Dermis microvascular lymphatic vessel endothelial cell (primary cell): ENCODE measurements around the gene TDRD3. TPM values are rescaled to one million over a fixed set of nuclear protein-coding genes. Genes with fewer than 3 reads are reported as not detected.

Source experiments
- DNase-seq, 2 donors: peaks; one replicate each; pipeline versions ENCODE4 v3.0.0 to v3.0.0-alpha.2; 2010; ENCODE audit warnings: low read depth in 2 of 2
- total RNA-seq: library from RNA; depleted of rRNA; stranded (reverse); fragments of >200 nt; gene quantifications from 2 replicates; pipeline ENCODE4 v1.2.1, GENCODE V29; 2014

The TDRD3 gene
- total RNA-seq, 1 donor from 2014 or later = 8.1 TPM

GRCh38 chr13:60572003-60572798, 175.2 kb downstream of the TDRD3 start:
- DNase-seq = peak; percentile 58 to 94

DNA sequence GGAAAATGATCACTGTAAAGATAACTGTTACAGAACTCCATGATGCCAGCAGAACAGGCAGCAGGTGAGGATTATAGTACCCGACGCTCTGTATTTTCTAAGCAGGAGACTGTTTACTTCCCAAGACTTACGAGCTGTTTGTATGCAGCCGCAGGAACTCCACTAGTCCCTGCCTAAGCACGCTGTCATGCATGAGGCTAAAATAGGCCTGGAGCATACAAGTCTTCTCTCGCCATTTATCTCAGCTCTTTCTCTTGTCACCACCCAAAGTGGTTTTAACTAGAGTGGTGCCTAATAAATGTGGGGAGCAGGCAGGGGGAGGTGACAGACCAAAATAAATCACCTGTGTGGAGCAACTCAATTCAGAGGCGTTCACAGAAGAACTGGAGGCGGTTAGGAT, 175.8 kb downstream of the TDRD3 start:
- DNase-seq = no peak

DNA sequence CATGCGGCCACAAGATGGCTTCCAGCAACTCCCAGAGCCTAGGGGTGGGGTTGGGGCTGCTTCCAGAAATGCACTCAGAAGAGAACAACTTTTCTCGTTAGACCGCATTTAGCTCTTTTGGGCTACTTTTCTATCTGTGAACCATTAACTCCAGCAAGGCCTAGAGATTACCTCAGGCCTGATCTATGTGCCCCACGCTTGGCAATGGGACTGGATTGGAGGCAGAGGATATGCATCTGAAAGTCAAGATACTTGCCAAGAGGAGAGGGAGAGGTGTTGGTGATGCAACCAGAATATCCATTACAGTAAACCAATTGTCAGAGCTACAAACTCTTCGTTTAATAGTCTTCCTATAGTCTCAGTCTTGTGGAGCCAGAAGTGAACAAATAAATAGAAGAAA, 177.7 kb downstream of the TDRD3 start:
- no peak for DNase-seq

- DNase-seq = no peak
Measured at GRCh38 chr13:60575142-60575541, 178.1 kb downstream of the TDRD3 start.

DNA sequence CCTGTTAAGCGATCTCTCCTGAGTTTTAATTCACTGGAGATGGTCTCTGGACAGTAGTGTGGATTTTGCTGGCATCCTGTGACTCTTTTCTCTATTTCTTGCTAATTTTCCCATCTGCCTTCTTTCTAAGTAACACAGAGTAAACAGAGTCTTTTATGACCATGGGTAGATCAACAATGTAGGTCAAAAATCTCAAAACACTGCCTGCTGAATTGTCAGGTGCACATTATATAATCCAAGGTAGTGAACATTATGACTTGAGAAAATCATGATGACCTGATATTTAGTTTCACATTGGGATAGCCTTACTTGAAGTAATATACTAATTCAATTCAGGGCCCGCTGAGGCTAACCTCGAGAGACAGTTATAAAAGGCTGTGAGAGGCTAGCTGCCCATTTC, 180.7 kb downstream of the TDRD3 start:
- no peak for DNase-seq

DNA sequence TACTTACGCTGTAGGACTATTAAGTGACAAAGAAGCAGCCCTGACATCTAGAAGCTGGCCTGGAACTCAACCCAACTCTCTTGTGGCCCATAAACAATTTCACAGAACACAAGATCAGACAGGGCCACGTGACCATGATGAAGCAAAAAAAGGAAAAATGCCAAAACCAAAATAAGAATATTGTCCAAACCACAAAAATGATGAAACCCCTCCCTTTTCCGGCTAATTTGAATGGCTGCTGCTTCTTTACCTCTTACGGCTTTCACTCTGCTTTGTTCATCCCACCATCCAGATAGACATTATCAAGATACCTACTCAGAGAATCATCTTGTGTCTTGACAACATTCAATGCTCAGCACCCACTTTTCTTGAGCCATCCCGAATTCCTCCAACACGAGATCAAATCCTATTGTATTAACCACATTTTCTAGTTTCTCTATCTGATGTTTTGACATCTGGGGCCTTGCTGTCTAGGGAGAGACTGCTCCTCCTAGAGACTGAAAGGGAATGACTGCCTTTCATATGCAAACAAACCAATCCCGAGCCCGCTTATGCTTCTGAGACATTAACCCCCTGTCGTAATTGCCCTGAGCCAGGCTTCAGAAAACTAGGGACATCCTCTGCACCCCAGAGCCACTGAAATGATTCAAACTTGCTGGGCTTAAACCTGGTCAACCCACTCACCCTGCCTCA, 186.3 kb downstream of the TDRD3 start:
- no peak for DNase-seq

GRCh38 chr13:60583911-60584753, 187.1 kb downstream of the TDRD3 start:
- DNase-seq = no peak

DNA sequence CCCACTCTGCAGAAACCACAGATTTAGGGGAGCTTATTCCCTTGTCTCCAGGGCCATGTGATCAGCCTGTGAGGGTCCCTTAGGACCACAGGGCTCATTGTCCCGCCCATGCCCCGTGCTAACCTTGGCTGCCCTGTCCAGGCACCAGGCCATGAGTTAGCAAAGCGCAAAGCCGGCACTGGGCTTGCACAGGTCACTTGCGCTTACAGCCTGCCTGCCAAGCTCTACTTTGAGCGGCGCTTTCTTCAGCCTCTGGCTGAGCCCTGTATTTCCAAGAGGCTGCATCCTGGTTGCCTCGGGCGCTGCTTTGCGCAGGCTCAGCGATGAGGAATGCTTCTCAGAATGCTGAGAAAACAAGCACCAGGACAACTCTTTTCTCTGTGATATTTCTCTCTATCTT, 188.0 kb downstream of the TDRD3 start:
- DNase-seq = no peak

DNA sequence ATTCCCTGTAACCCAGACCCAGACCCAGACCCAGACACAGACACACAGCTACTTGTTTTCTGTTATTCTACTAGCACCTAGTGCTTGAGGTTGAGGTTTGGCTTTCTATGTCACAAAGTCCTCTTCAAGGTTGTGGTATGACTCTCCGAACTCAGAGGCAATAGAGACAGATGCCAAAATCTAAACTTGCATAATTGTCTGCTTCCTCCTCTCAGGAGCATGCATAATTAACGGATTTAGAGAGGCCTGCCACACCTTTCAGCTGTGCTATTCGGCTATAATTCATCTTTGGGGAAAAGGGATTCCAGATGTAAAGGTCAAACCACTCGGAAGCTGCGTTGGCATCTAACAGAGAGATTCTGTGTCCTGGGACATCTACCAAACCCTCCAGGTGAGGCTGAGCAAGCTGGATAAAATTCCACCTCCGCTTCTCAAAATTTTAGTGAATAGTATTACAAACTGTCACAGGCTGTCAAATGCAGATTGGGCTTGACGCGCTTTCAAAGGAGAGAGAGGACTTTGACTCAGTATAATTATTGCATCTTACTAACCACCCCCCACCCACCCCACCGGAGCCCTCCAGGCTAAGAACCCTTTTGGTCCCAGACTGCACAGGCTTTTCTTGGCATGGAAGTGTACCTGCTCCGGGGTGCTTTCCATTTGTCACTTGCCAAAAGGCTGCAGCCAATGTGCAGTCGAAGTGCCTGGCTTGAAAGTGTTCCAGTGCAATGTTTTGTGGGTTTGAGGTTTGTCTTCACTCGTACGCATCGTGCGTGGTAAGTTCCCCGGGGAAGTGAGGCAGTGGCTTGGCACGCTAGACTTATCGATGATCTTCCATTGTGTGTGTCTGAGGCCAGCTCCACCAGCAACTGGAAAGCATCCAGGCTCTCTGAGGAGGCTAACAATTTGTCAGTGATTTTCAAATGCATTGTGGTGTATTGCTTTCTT, 194.1 kb downstream of the TDRD3 start:
- peak in 1 of 2 donors; percentile 10 for DNase-seq

- DNase-seq = no peak
Measured at GRCh38 chr13:60603049-60603448, 206.0 kb downstream of the TDRD3 start.

GRCh38 chr13:60604058-60604457, 207.0 kb downstream of the TDRD3 start:
- no peak for DNase-seq

DNA sequence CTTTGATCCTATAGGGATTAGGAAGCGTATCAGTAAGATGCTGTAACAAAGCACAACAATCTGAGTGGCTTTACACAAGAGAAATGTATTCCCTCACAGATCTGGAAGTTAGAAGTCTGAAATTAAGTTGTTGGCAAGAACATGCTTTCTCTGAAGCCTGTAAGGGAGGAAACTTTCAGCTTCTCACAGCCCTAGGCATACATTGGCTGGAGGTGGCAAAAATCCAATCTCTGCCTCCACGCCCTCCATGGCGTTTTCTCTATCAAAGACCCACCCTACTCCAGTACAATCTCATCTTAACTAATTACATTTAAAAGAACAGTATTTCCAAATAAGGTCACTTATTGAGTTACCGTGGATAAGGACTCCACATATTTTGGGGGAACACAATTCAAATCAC, 211.9 kb downstream of the TDRD3 start:
- no peak for DNase-seq

GRCh38 chr13:60611523-60611922, 214.5 kb downstream of the TDRD3 start:
- DNase-seq = no peak

GRCh38 chr13:60612593-60612992, 215.6 kb downstream of the TDRD3 start:
- DNase-seq = no peak

DNA sequence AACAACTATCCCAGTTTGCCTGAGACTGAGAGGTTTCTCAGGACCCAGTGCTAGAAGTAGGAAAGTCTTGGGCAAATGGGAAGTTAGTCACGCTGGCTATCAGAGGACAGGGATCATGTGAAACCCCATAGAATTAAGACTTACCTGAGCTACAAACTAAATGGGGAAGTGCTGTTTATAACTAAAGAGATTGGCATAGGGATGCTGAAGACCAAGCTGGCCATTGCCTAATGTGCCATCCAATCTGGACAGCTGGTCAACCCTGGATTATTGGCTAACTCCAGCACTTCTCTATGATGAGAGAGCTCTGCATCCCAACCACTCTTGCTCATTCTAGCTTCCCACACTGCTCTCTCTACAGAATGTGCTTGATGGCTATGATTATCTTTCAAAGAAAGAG, 216.1 kb downstream of the TDRD3 start:
- no peak for DNase-seq

- DNase-seq = peak; percentile 10 to 57
Measured at GRCh38 chr13:60617991-60618733, 221.1 kb downstream of the TDRD3 start.

DNA sequence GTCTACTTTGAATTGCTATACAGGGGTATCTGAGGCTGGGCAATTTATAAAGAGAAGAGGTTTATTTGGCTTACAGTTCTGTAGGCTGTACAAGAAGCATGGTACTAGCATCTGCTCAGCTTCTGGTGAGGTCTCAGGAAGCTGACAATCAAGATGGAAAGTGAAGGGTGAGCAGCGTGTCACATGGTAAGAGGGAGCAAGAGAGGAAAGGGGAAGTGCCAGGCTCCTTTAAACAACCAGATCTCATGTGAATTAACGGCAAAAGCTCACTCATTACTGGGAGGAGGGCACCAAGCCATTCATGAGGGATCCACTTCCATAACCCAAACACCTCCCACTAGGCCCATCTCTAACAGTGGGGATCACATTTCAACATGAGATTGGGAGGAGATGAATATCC, 222.4 kb downstream of the TDRD3 start:
- no peak for DNase-seq

DNA sequence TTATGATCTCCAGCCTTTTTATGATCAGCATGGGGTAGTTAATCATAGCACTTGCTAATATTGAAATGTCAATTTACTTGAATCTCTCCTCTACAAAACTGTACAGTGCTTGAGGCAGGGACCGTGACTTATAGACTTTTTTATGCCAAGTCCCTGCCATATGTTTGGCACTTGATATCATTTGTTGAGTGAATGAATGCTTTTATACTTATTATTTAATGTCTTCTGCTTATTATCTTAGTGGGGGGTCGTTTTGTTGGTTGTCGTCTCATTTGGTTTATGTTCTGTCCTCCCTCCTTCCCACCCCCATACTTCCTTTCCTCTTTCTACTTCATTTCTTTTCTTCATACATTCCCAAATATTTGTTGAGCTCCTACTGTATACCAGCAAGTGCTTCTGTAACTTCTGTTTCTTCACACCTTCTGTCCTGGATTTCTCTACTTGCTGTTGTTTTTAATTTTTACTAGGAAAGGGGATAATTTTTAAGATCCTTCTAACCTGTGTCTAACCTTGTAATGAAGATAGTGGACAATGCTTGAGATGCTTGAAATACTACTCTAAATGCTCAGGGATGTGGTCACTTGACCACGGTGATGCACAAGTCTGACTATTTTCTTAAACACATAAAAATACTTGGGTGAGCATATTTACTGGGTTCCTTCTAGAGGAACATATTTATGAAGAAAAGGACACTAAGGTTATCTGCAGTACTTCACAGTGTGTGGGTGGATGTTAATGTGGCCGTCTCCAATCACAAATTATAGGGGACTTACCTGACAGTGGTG, 223.8 kb downstream of the TDRD3 start:
- no peak for DNase-seq

DNA sequence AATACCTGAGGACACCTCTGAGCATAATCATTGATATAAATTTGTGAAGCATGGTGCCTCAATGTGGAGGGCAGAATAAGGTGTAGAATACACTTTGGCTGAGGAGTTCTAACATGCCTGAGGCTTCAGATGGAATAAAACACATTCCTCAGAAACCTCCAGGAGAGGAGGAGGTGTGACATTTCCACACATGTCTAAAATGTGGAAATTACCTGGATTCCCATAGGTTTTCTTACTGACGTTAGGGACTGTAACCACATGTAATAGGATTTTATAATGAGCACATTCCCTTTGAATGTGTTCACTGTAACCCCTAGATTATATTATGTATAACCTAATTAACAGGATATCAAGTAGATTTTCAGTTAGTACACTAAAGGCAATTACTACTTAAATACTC, 226.1 kb downstream of the TDRD3 start:
- no peak for DNase-seq
